HEK293 (cell line): Measurements from ENCODE around the gene DGKQ.

ENCODE experiments used
- CTCF ChIA-PET: fragments of 350-600 bp; formaldehyde crosslinking; extraction: SDS; loops from one replicate; lab custom pipeline; 2021; ENCODE audit warnings: antibody characterized with exemption; lab: Yijun Ruan, JAX
- POLR2A ChIA-PET: fragments of 300-600 bp; formaldehyde crosslinking; extraction: SDS; loops from one replicate; lab custom pipeline; 2020; ENCODE audit warnings: antibody characterized with exemption, inconsistent platforms; lab: Yijun Ruan, JAX
- H3K27ac ChIP-seq: fragments of 200-500 bp; sonication (Bioruptor generic); 2 replicates; pipeline ENCODE4 v1.5.1; 2014; ENCODE audit warnings: low read depth, low read length, control low read depth, inconsistent platforms; ENCODE audit errors: extremely low read depth
- H3K36me3 ChIP-seq, 2 experiments: fragments of 200-500 bp in 1 of 2; sonication (Bioruptor generic) in 1 of 2; 1 replicate in 1 of 2; 2 replicates in 1 of 2; pipeline ENCODE4 v1.5.1; 2014 to 2017; ENCODE audit warnings: inconsistent platforms in 2 of 2, low read length in 2 of 2; ENCODE audit not compliant: control insufficient read depth in 2 of 2, insufficient read depth in 1 of 2
- H3K4me1 ChIP-seq: fragments of 200-500 bp; sonication (Bioruptor generic); 2 replicates; pipeline ENCODE4 v1.5.1; 2014; ENCODE audit warnings: mild to moderate bottlenecking, low read length, inconsistent platforms; ENCODE audit not compliant: control insufficient read depth, insufficient read depth
- H3K4me3 ChIP-seq: 2 replicates; pipeline ENCODE4 v1.5.1; 2011; ENCODE audit warnings: low read depth, mild to moderate bottlenecking, control low read depth, low read length, moderate library complexity
- H3K9me3 ChIP-seq: fragments of 200-500 bp; sonication (Bioruptor generic); 2 replicates; pipeline ENCODE4 v1.5.1; 2014; ENCODE audit warnings: low read depth, low read length, inconsistent platforms; ENCODE audit not compliant: control insufficient read depth, insufficient read depth
- BCL11A ChIP-seq: fragments of 450-650 bp; formaldehyde crosslinking; IDR thresholded peaks from 2 replicates; pipeline ENCODE4 v1.5.1; 2016; ENCODE audit warnings: low read depth, missing biosample characterization, missing genetic modification characterization
- BCL11B ChIP-seq: fragments of 450-650 bp; formaldehyde crosslinking; IDR thresholded peaks from 2 replicates; pipeline ENCODE4 v1.5.1; 2016; ENCODE audit warnings: low read depth, missing biosample characterization, missing genetic modification characterization
- FEZF1 ChIP-seq: fragments of 450-650 bp; formaldehyde crosslinking; IDR thresholded peaks from 2 replicates; pipeline ENCODE4 v1.5.1; 2016; ENCODE audit warnings: missing biosample characterization, missing genetic modification characterization
- INSM2 ChIP-seq: fragments of 450-650 bp; formaldehyde crosslinking; IDR thresholded peaks from 2 replicates; pipeline ENCODE4 v1.5.1; 2016; ENCODE audit warnings: missing biosample characterization, missing genetic modification characterization
- KLF9 ChIP-seq: fragments of 450-650 bp; formaldehyde crosslinking; IDR thresholded peaks from 2 replicates; pipeline ENCODE4 v1.5.1; 2016; ENCODE audit warnings: missing biosample characterization, missing genetic modification characterization, low read depth
- RBAK ChIP-seq: fragments of 450-650 bp; formaldehyde crosslinking; IDR thresholded peaks from 2 replicates; pipeline ENCODE4 v1.5.1; 2016; ENCODE audit warnings: missing biosample characterization, missing genetic modification characterization
- SETDB1 ChIP-seq: IDR thresholded peaks from one replicate; pipeline ENCODE4 v1.6.1; 2017; ENCODE audit warnings: mild to moderate bottlenecking, low read length, moderate library complexity, mixed read lengths; ENCODE audit not compliant: insufficient read length
- SP7 ChIP-seq: fragments of 450-650 bp; formaldehyde crosslinking; IDR thresholded peaks from 2 replicates; pipeline ENCODE4 v1.5.1; 2016; ENCODE audit warnings: missing biosample characterization, missing genetic modification characterization
- ZNF121 ChIP-seq: fragments of 450-650 bp; formaldehyde crosslinking; IDR thresholded peaks from 2 replicates; pipeline ENCODE4 v1.5.1; 2016; ENCODE audit warnings: missing biosample characterization, missing genetic modification characterization
- ZNF2 ChIP-seq: fragments of 450-650 bp; formaldehyde crosslinking; IDR thresholded peaks from 2 replicates; pipeline ENCODE4 v1.5.1; 2016; ENCODE audit warnings: missing biosample characterization, missing genetic modification characterization
- ZNF433 ChIP-seq: fragments of 450-650 bp; formaldehyde crosslinking; IDR thresholded peaks from 2 replicates; pipeline ENCODE4 v1.5.1; 2016; ENCODE audit warnings: missing biosample characterization, missing genetic modification characterization, low read depth
- ZNF530 ChIP-seq: fragments of 450-650 bp; formaldehyde crosslinking; IDR thresholded peaks from 2 replicates; pipeline ENCODE4 v1.5.1; 2016; ENCODE audit warnings: low read depth, missing biosample characterization, missing genetic modification characterization
- ZNF560 ChIP-seq: fragments of 450-650 bp; formaldehyde crosslinking; IDR thresholded peaks from 2 replicates; pipeline ENCODE4 v1.5.1; 2017; ENCODE audit warnings: missing biosample characterization, missing genetic modification characterization, borderline replicate concordance
- ZNF561 ChIP-seq: fragments of 450-650 bp; IDR thresholded peaks from 2 replicates; pipeline ENCODE4 v1.5.1; 2018; ENCODE audit warnings: missing biosample characterization, missing genetic modification characterization, borderline replicate concordance
- ZNF580 ChIP-seq: fragments of 450-650 bp; formaldehyde crosslinking; IDR thresholded peaks from 2 replicates; pipeline ENCODE4 v1.5.1; 2016; ENCODE audit warnings: missing biosample characterization, missing genetic modification characterization
- ZNF623 ChIP-seq: fragments of 450-650 bp; formaldehyde crosslinking; IDR thresholded peaks from 2 replicates; pipeline ENCODE4 v1.5.1; 2016; ENCODE audit warnings: missing biosample characterization, missing genetic modification characterization
- ZNF660 ChIP-seq: fragments of 450-650 bp; IDR thresholded peaks from 2 replicates; pipeline ENCODE4 v1.5.1; 2018; ENCODE audit warnings: missing biosample characterization, mild to moderate bottlenecking, missing genetic modification characterization
- ZNF701 ChIP-seq: fragments of 450-650 bp; formaldehyde crosslinking; IDR thresholded peaks from 2 replicates; pipeline ENCODE4 v1.5.1; 2016; ENCODE audit warnings: missing biosample characterization, missing genetic modification characterization
- ZNF768 ChIP-seq: fragments of 450-650 bp; formaldehyde crosslinking; IDR thresholded peaks from 2 replicates; pipeline ENCODE4 v1.5.1; 2018; ENCODE audit warnings: missing biosample characterization, mild to moderate bottlenecking, missing genetic modification characterization
- ZNF777 ChIP-seq: fragments of 450-650 bp; formaldehyde crosslinking; IDR thresholded peaks from 2 replicates; pipeline ENCODE4 v1.5.1; 2017; ENCODE audit warnings: missing biosample characterization, missing genetic modification characterization, borderline replicate concordance

DGKQ gene

GRCh38 chr4:1004557-1005485 lies 31.5 kb upstream of the DGKQ start:
- H3K27ac ChIP-seq = no peak overlapping the region
- ChIA-PET POLR2A (no interaction called here), CTCF (no interaction called here)
- no peaks in the 10 kb centered on the region for H3K36me3 ChIP-seq
- no peak for TF ChIP-seq SP7
- no peak for TF ChIP-seq ZNF623 (tag by site-specific recombination)
- TF ChIP-seq ZNF121 = no peak
- TF ChIP-seq ZNF701 (tag by site-specific recombination) = no peak
- TF ChIP-seq ZNF2 (tag by site-specific recombination) = no peak
- TF ChIP-seq ZNF768 (tag by site-specific recombination) = no peak
- TF ChIP-seq KLF9 = no peak
- TF ChIP-seq INSM2 (tag by site-specific recombination) = no peak
- H3K9me3 ChIP-seq = no peaks in the 10 kb centered on the region
- H3K4me3 ChIP-seq = no peak overlapping the region
- no peaks in the 10 kb centered on the region for H3K4me1 ChIP-seq

- Histone ChIP-seq H3K36me3 (no peaks in the 10 kb centered on the region), H3K27ac (no peak overlapping the region), H3K4me1 (no peaks in the 10 kb centered on the region), H3K4me3 (no peak overlapping the region), H3K9me3 (no peaks in the 10 kb centered on the region)
- CTCF ChIA-PET = no interaction called here
- TF ChIP-seq ZNF560 (tag by site-specific recombination) (no peak), ZNF433 (tag by site-specific recombination) (no peak), ZNF561 (tag by site-specific recombination) (no peak), SETDB1 (no peak), ZNF530 (no peak), ZNF580 (tag by site-specific recombination) (no peak)
- POLR2A ChIA-PET = no interaction called here
Observed at GRCh38 chr4:1004071-1004418, 30.7 kb upstream of the DGKQ start.

- TF ChIP-seq RBAK (no peak), BCL11B (tag by site-specific recombination) (peak; percentile 52; the same call in 1 of the 2 replicates), ZNF660 (tag by site-specific recombination) (no peak), BCL11A (tag by site-specific recombination) (0 out of 2 replicates have a peak, but pooled peaks have one; percentile 31), ZNF777 (tag by site-specific recombination) (no peak), FEZF1 (tag by site-specific recombination) (no peak)
- Histone ChIP-seq H3K4me3 (no peak overlapping the region), H3K4me1 (no peaks in the 10 kb centered on the region)
Observed at GRCh38 chr4:1003271-1004070, 30.1 kb upstream of the DGKQ start.

More at GRCh38 chr4:1003271-1004070, 30.1 kb upstream of the DGKQ start:
- H3K36me3 ChIP-seq = no peaks in the 10 kb centered on the region
- POLR2A ChIA-PET = no interaction called here
- no peaks in the 10 kb centered on the region for H3K9me3 ChIP-seq
- CTCF ChIA-PET = no interaction called here
- no peak overlapping the region for H3K27ac ChIP-seq
